ENCODE data around the gene CDC73. TPM values are rescaled to one million over a fixed set of nuclear protein-coding genes. Genes with fewer than 3 reads are reported as not detected.
A peak's percentile ranks its signal among the peaks of the same experiment; 100 is the strongest.

CDC73 gene
- total RNA-seq, 1 experiment from 2014 or later: 10.0 TPM

- no peak overlapping the region for H2AFZ ChIP-seq (ENCODE audit: low read length)
- H3F3A ChIP-seq (ENCODE audit: low read length, unreplicated experiment): no peaks in the 10 kb centered on the region
- no peaks in the 10 kb centered on the region for H3K9me2 ChIP-seq (replicated peaks; ENCODE audit: low read length)
- 0 out of 2 replicates have a peak, but pooled peaks cover 4% of the 10 kb centered on the region for H3K79me2 ChIP-seq (ENCODE audit: low read length)
- no peak for ATAC-seq
- H3K4me2 ChIP-seq (ENCODE audit: low read length): no peak overlapping the region
- no peak overlapping the region for H3K4me3 ChIP-seq (ENCODE audit: low read length)
- BruUV-seq (replicated peaks): no TSS peak
- no peaks in the 10 kb centered on the region for H3K27me3 ChIP-seq (ENCODE audit: low read length)
- peaks cover 12% of the 10 kb centered on the region; the same call in 1 of the 2 replicates for H3K36me3 ChIP-seq (ENCODE audit: low read depth, low read length)
- H3K27ac ChIP-seq (ENCODE audit: low read length): no peak overlapping the region
- DNase-seq: no peak
- no peaks in the 10 kb centered on the region for H3K9me3 ChIP-seq (ENCODE audit: low read length)
- POLR2A ChIA-PET (ENCODE audit: unreplicated experiment): no interaction called here
- no peak overlapping the region for H3K9ac ChIP-seq (ENCODE audit: low read length)
- intact Hi-C loops (cut with micrococcal nuclease): no loop called here
- CTCF ChIA-PET: no interaction called here
- no peaks in the 10 kb centered on the region for H4K20me1 ChIP-seq (ENCODE audit: low read length)
- TF ChIP-seq CTCF (conservative IDR thresholded peaks at IDR 0.05; ENCODE audit: low read depth, low read length) (no peak), EZH2 (IDR thresholded peaks at IDR 0.05; ENCODE audit: low read length, unreplicated experiment) (no peak), EZH2phosphoT487 (IDR thresholded peaks at IDR 0.05; ENCODE audit: borderline replicate concordance, low read length) (no peak)
- H3K4me1 ChIP-seq (ENCODE audit: insufficient read depth, low read length): 0 out of 2 replicates have a peak, but pooled peaks cover 4% of the 10 kb centered on the region
Measured at GRCh38 chr1:193156117-193156821, 34.4 kb downstream of the CDC73 start.

DNA sequence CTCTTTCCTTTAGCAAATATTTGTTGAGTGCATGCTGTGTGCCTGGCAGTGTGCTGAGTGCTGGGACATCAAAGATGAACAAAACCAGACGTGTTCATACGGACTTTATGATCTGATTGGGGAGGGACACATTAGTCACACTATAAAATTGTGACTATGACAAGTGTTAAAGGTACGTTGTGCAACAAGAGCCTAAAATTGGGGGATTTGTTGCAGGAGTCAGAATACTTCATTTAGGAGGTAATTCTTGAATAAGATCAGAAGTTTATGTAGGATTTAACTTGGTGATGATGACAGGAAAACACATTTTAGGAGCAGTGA lies 35.0 kb downstream of the CDC73 start:
- ChIA-PET CTCF (no interaction called here), POLR2A (ENCODE audit: unreplicated experiment) (no interaction called here)
- Histone ChIP-seq H3K4me3 (ENCODE audit: low read length) (no peak overlapping the region), H3K27me3 (ENCODE audit: low read length) (no peaks in the 10 kb centered on the region), H3K9ac (ENCODE audit: low read length) (no peak overlapping the region), H3F3A (ENCODE audit: low read length, unreplicated experiment) (no peaks in the 10 kb centered on the region), H2AFZ (ENCODE audit: low read length) (no peak overlapping the region), H3K9me3 (ENCODE audit: low read length) (no peaks in the 10 kb centered on the region), H3K4me2 (ENCODE audit: low read length) (no peak overlapping the region), H3K4me1 (ENCODE audit: insufficient read depth, low read length) (0 out of 2 replicates have a peak, but pooled peaks cover 4% of the 10 kb centered on the region), H3K79me2 (ENCODE audit: low read length) (0 out of 2 replicates have a peak, but pooled peaks cover 4% of the 10 kb centered on the region), H4K20me1 (ENCODE audit: low read length) (no peaks in the 10 kb centered on the region), H3K9me2 (replicated peaks; ENCODE audit: low read length) (no peaks in the 10 kb centered on the region), H3K36me3 (ENCODE audit: low read depth, low read length) (peaks cover 12% of the 10 kb centered on the region; the same call in 1 of the 2 replicates), H3K27ac (ENCODE audit: low read length) (no peak overlapping the region)
- DNase-seq (peak; percentile 11), ATAC-seq (no peak)
- TF ChIP-seq EZH2 (IDR thresholded peaks at IDR 0.05; ENCODE audit: low read length, unreplicated experiment) (no peak), EZH2phosphoT487 (IDR thresholded peaks at IDR 0.05; ENCODE audit: borderline replicate concordance, low read length) (no peak), CTCF (conservative IDR thresholded peaks at IDR 0.05; ENCODE audit: low read depth, low read length) (no peak)
- BruUV-seq (replicated peaks): no TSS peak
- intact Hi-C loops (cut with micrococcal nuclease): no loop called here

DNA sequence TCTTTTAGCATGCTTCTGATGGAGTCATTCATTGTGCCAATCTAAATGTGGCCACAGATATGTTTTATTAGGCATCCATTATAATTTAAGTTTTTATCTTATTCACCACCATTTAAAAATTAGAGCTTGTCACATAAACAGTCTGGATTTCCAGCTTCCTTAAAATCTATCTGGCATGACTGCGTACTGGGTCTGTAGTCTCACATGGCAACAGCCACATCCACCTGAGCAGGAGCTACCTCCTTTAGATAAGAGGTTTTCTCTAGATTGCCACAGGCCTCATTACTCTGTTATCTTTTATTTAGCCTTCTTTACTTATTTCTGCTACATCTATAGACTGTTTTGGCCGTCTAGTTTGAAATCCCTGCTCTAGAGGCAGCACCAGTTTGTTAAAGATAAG lies 35.5 kb downstream of the CDC73 start:
- Histone ChIP-seq H3K9me3 (ENCODE audit: low read length) (no peaks in the 10 kb centered on the region), H3K79me2 (ENCODE audit: low read length) (0 out of 2 replicates have a peak, but pooled peaks cover 4% of the 10 kb centered on the region), H3K27ac (ENCODE audit: low read length) (no peak overlapping the region), H4K20me1 (ENCODE audit: low read length) (no peaks in the 10 kb centered on the region), H3K9me2 (replicated peaks; ENCODE audit: low read length) (no peaks in the 10 kb centered on the region), H3K36me3 (ENCODE audit: low read depth, low read length) (peaks cover 9% of the 10 kb centered on the region; the same call in 1 of the 2 replicates), H3K9ac (ENCODE audit: low read length) (no peak overlapping the region), H3K4me3 (ENCODE audit: low read length) (no peak overlapping the region), H3F3A (ENCODE audit: low read length, unreplicated experiment) (no peaks in the 10 kb centered on the region), H3K4me2 (ENCODE audit: low read length) (no peak overlapping the region), H3K4me1 (ENCODE audit: insufficient read depth, low read length) (0 out of 2 replicates have a peak, but pooled peaks cover 4% of the 10 kb centered on the region), H2AFZ (ENCODE audit: low read length) (no peak overlapping the region), H3K27me3 (ENCODE audit: low read length) (no peaks in the 10 kb centered on the region)
- no TSS peak for BruUV-seq (replicated peaks)
- no peak for TF ChIP-seq EZH2phosphoT487 (IDR thresholded peaks at IDR 0.05; ENCODE audit: borderline replicate concordance, low read length)
- TF ChIP-seq EZH2 (IDR thresholded peaks at IDR 0.05; ENCODE audit: low read length, unreplicated experiment): no peak
- TF ChIP-seq CTCF (conservative IDR thresholded peaks at IDR 0.05; ENCODE audit: low read depth, low read length): no peak
- POLR2A ChIA-PET (ENCODE audit: unreplicated experiment): no interaction called here
- DNase-seq (no peak), ATAC-seq (no peak)
- CTCF ChIA-PET: no interaction called here
- intact Hi-C loops (cut with micrococcal nuclease): no loop called here

Data from PC-3 (cell line).